ENCODE results near the gene RGMA. TPM values are rescaled to one million over a fixed set of nuclear protein-coding genes. Genes with fewer than 3 reads are reported as not detected.
"Not testable (repeated sequence)": the region's sequence is repeated elsewhere in the genome, so short reads cannot be mapped to it uniquely, and the experiment has no call there.

The RGMA gene
- total and polyA plus RNA-seq, 10 of the 15 experiments (the other 5 are each of a cell fraction or from before 2014, with no cell fraction given), result not detected

- ChIA-PET RAD21 (ENCODE audit: unreplicated experiment) (no interaction called here), CTCF (interaction anchor here (0.6 to 1.8 kb wide), 3 partner anchors 10 to 1079 kb away, joined by 3 to 7 read pairs (median 4); no protein-coding TSS in a partner anchor), POLR2A (no interaction called here), SMC1A (ENCODE audit: uncharacterized antibody, unreplicated experiment) (interaction anchor here (0.7 kb wide), 1 partner anchor 10 kb away, joined by 3 read pairs; no protein-coding TSS in a partner anchor)
- intact Hi-C loops (cut with micrococcal nuclease; ENCODE audit: unreplicated experiment) (no loop called here), in situ Hi-C loops (cut with MboI) (loop anchor here (25.0 kb wide), 1 partner anchor 1272 kb away; no protein-coding TSS in a partner anchor)
- Histone ChIP-seq H3K4me3 (no peak overlapping the region), H3K9ac (ENCODE audit: control insufficient read depth, insufficient read depth, low read length) (no peak overlapping the region), H3K4me2 (ENCODE audit: control insufficient read depth, insufficient read depth) (no peak overlapping the region), H4K20me1 (ENCODE audit: control insufficient read depth, insufficient read depth) (no peaks in the 10 kb centered on the region), H3K36me3 (ENCODE audit: control insufficient read depth in 2 of 2, insufficient read depth in 2 of 2, low read length in 1 of 2) (no peaks in the 10 kb centered on the region), H3K4me1 (ENCODE audit: control insufficient read depth, insufficient read depth, low read length) (no peaks in the 10 kb centered on the region), H3K79me2 (ENCODE audit: control insufficient read depth, insufficient read depth, low read length) (no peaks in the 10 kb centered on the region), H2AFZ (ENCODE audit: control insufficient read depth, low read depth, low read length) (no peak overlapping the region), H3K27ac (ENCODE audit: control insufficient read depth, insufficient read depth) (no peak overlapping the region), H3K27me3 (replicated peaks in 1 of 2; ENCODE audit: control insufficient read depth in 2 of 2, insufficient read depth in 2 of 2, low read length in 1 of 2) (no peaks in the 10 kb centered on the region), H3K9me3 (replicated peaks; ENCODE audit: control insufficient read depth, insufficient read depth, low read length) (no peaks in the 10 kb centered on the region)
- TF ChIP-seq EED (IDR thresholded peaks at IDR 0.05; ENCODE audit: low read depth) (no peak), RELB (IDR thresholded peaks at IDR 0.05; ENCODE audit: low read depth) (no peak), SPI1 (IDR thresholded peaks at IDR 0.05; ENCODE audit: borderline replicate concordance, insufficient read depth, low read depth, low read length) (peak; percentile 73), ZNF622 (IDR thresholded peaks at IDR 0.05) (no peak)
- 42% methylated on average over 20 of the region's 20 CpGs for WGBS (ENCODE audit: insufficient coverage, insufficient replicate concordance, low lambda C conversion rate, missing lambda C conversion rate)
- FAIRE-seq (no peak), ATAC-seq (no peak), DNase-seq (ENCODE audit: low read depth, low spot score) (no peak)
- BruUV-seq (replicated peaks), result no TSS peak
Measured at GRCh38 chr15:93040288-93041158, 48.5 kb downstream of the RGMA start.

GRCh38 chr15:93039562-93040287 is 49.3 kb downstream of the RGMA start:
- WGBS (ENCODE audit: insufficient coverage, insufficient replicate concordance, low lambda C conversion rate, missing lambda C conversion rate), result 69% methylated on average over 13 of the region's 13 CpGs
- in situ Hi-C loops (cut with MboI), result loop anchor here (5.0 to 25.0 kb wide), 2 partner anchors 1083 to 1273 kb away; no protein-coding TSS in a partner anchor

More at GRCh38 chr15:93039562-93040287, 49.3 kb downstream of the RGMA start:
- H4K20me1 ChIP-seq (ENCODE audit: control insufficient read depth, insufficient read depth); POLR2A ChIA-PET; H2AFZ ChIP-seq (ENCODE audit: control insufficient read depth, low read depth, low read length); H3K9me3 ChIP-seq (replicated peaks; ENCODE audit: control insufficient read depth, insufficient read depth, low read length); H3K4me3 ChIP-seq; FAIRE-seq; H3K79me2 ChIP-seq (ENCODE audit: control insufficient read depth, insufficient read depth, low read length); H3K27me3 ChIP-seq (replicated peaks in 1 of 2; ENCODE audit: control insufficient read depth in 2 of 2, insufficient read depth in 2 of 2, low read length in 1 of 2); H3K4me1 ChIP-seq (ENCODE audit: control insufficient read depth, insufficient read depth, low read length); H3K4me2 ChIP-seq (ENCODE audit: control insufficient read depth, insufficient read depth); ATAC-seq; RAD21 ChIA-PET (ENCODE audit: unreplicated experiment); H3K9ac ChIP-seq (ENCODE audit: control insufficient read depth, insufficient read depth, low read length); H3K36me3 ChIP-seq (ENCODE audit: control insufficient read depth in 2 of 2, insufficient read depth in 2 of 2, low read length in 1 of 2); DNase-seq (ENCODE audit: low read depth, low spot score); BruUV-seq (replicated peaks); SMC1A ChIA-PET (ENCODE audit: uncharacterized antibody, unreplicated experiment); H3K27ac ChIP-seq (ENCODE audit: control insufficient read depth, insufficient read depth): not testable (repeated sequence)
- intact Hi-C loops (cut with micrococcal nuclease; ENCODE audit: unreplicated experiment), result loop anchor here (10.0 kb wide), 1 partner anchor 245 kb away; no protein-coding TSS in a partner anchor
- CTCF ChIA-PET, result interaction anchor here (1.8 kb wide), 2 partner anchors 10 to 1080 kb away, joined by 4 to 7 read pairs; no protein-coding TSS in a partner anchor

All from GM12878 (cell line).